ACC112 (cell line): ENCODE data around the gene ALG8.

Experiments used
- H2AFZ ChIP-seq: fragments of 200-600 bp; sonication (generic); one replicate; pipeline ENCODE4 v1.6.0; 2017; ENCODE audit warnings: antibody characterized with exemption, low read length; ENCODE audit not compliant: unreplicated experiment
- H3K27ac ChIP-seq: fragments of 200-600 bp; sonication (generic); 2 replicates; pipeline ENCODE4 v1.5.1; 2014; ENCODE audit warnings: low read depth, mild to moderate bottlenecking, antibody characterized with exemption, low read length, moderate library complexity
- H3K27me3 ChIP-seq: fragments of 200-600 bp; sonication (generic); 2 replicates; pipeline ENCODE4 v1.6.1; 2014; ENCODE audit warnings: mild to moderate bottlenecking, antibody characterized with exemption, low read length, moderate library complexity, mixed read lengths; ENCODE audit not compliant: insufficient read depth
- H3K36me3 ChIP-seq: fragments of 200-600 bp; sonication (generic); 2 replicates; pipeline ENCODE4 v1.6.1; 2016; ENCODE audit warnings: mild to moderate bottlenecking, antibody characterized with exemption, low read length, moderate library complexity, mixed read lengths; ENCODE audit not compliant: insufficient read depth
- H3K4me1 ChIP-seq: fragments of 200-600 bp; sonication (generic); one replicate; pipeline ENCODE4 v1.6.1; 2016; ENCODE audit warnings: low read length, mixed read lengths; ENCODE audit not compliant: insufficient read depth, unreplicated experiment, control insufficient read depth
- H3K4me3 ChIP-seq: fragments of 200-600 bp; sonication (generic); 2 replicates; pipeline ENCODE4 v1.5.1; 2014; ENCODE audit warnings: mild to moderate bottlenecking, low read depth, low read length
- H3K79me2 ChIP-seq: fragments of 200-600 bp; sonication (generic); one replicate; pipeline ENCODE4 v1.6.0; 2016; ENCODE audit warnings: low read length; ENCODE audit not compliant: control insufficient read depth, unreplicated experiment, insufficient read depth

The ALG8 gene

GRCh38 chr11:78138291-78138690 is 1.1 kb downstream of the ALG8 start:
- Histone ChIP-seq H3K36me3 (peaks cover 14% of the 10 kb centered on the region; the same call in 1 of the 2 replicates), H3K79me2 (peaks cover 42% of the 10 kb centered on the region), H3K4me1 (peaks cover 7% of the 10 kb centered on the region), H3K27me3 (no peaks in the 10 kb centered on the region), H3K27ac (no peak overlapping the region), H3K4me3 (peak overlapping the region; percentile 96), H2AFZ (no peak overlapping the region)

GRCh38 chr11:78132475-78132874 is 7.0 kb downstream of the ALG8 start:
- no peaks in the 10 kb centered on the region for H3K27me3 ChIP-seq
- peaks cover 12% of the 10 kb centered on the region; the same call in 1 of the 2 replicates for H3K36me3 ChIP-seq
- peaks cover 19% of the 10 kb centered on the region for H3K79me2 ChIP-seq
- H3K4me1 ChIP-seq = no peaks in the 10 kb centered on the region
- no peak overlapping the region for H3K27ac ChIP-seq
- H2AFZ ChIP-seq = no peak overlapping the region
- H3K4me3 ChIP-seq = no peak overlapping the region

- no peaks in the 10 kb centered on the region for H3K27me3 ChIP-seq
- H3K4me1 ChIP-seq = no peaks in the 10 kb centered on the region
- peaks cover 14% of the 10 kb centered on the region for H3K79me2 ChIP-seq
Measured at GRCh38 chr11:78131956-78132355, 7.5 kb downstream of the ALG8 start.

DNA sequence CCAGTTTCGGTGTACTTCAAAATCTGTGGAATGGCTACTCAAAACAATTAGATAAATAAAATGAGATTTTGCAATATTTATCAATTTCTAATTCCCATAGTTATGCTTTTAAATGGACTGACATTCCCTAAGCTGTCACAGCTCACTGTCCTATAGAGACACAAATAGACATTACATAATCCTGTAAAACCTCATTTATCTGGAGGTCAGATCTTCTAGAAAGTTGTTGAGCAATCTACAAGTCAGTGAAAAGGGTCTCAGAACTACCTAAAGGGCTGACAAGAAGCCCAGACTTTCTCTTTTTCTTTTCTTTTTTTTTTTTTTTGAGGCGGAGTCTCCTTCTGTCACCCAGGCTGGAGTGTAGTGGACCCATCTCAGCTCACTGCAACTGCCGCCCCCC is 12.0 kb downstream of the ALG8 start:
- Histone ChIP-seq H3K36me3 (peaks cover 7% of the 10 kb centered on the region; the same call in 1 of the 2 replicates), H3K27me3 (no peaks in the 10 kb centered on the region), H3K79me2 (peaks cover 8% of the 10 kb centered on the region)

More at GRCh38 chr11:78131956-78132355, 7.5 kb downstream of the ALG8 start:
- Histone ChIP-seq H2AFZ (no peak overlapping the region), H3K4me3 (no peak overlapping the region), H3K27ac (no peak overlapping the region), H3K36me3 (peaks cover 8% of the 10 kb centered on the region; the same call in 1 of the 2 replicates)

GRCh38 chr11:78112582-78113275 is 26.7 kb downstream of the ALG8 start:
- Histone ChIP-seq H3K27me3 (no peaks in the 10 kb centered on the region), H3K4me1 (no peaks in the 10 kb centered on the region), H2AFZ (no peak overlapping the region), H3K79me2 (no peaks in the 10 kb centered on the region), H3K27ac (no peak overlapping the region), H3K36me3 (peaks cover 20% of the 10 kb centered on the region; the same call in 1 of the 2 replicates), H3K4me3 (no peak overlapping the region)

More for the DNA sequence above, 12.0 kb downstream of the ALG8 start:
- Histone ChIP-seq H3K27ac (no peak overlapping the region), H3K4me1 (no peaks in the 10 kb centered on the region), H2AFZ (no peak overlapping the region), H3K4me3 (no peak overlapping the region)

- Histone ChIP-seq H3K4me3 (no peak overlapping the region), H3K4me1 (no peaks in the 10 kb centered on the region), H3K79me2 (no peaks in the 10 kb centered on the region), H3K27ac (no peak overlapping the region), H2AFZ (no peak overlapping the region), H3K36me3 (peaks cover 23% of the 10 kb centered on the region; the same call in 1 of the 2 replicates), H3K27me3 (no peaks in the 10 kb centered on the region)
Measured at GRCh38 chr11:78111298-78111697, 28.1 kb downstream of the ALG8 start.

DNA sequence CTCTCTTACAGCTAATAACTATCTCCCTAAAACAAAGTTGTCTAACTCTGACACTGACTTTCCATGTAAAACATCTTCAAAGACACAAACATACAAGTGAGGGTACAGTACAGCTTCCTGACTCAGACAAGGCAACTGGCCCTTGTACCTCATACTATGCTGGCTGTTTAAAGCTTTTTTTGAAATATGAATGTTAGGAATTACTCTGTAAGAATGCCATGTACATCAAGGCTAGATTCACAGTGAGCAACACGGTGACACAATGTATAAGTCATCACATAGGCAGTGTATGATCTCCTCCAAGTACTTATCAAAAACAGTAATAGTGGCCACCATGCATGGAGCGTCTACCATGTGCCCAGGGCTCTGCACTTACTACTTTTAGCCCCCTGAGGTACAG is 28.6 kb downstream of the ALG8 start:
- Histone ChIP-seq H3K4me3 (no peak overlapping the region), H3K27ac (no peak overlapping the region), H3K36me3 (peaks cover 23% of the 10 kb centered on the region; the same call in 1 of the 2 replicates), H3K79me2 (no peaks in the 10 kb centered on the region), H3K27me3 (no peaks in the 10 kb centered on the region), H2AFZ (no peak overlapping the region), H3K4me1 (no peaks in the 10 kb centered on the region)

DNA sequence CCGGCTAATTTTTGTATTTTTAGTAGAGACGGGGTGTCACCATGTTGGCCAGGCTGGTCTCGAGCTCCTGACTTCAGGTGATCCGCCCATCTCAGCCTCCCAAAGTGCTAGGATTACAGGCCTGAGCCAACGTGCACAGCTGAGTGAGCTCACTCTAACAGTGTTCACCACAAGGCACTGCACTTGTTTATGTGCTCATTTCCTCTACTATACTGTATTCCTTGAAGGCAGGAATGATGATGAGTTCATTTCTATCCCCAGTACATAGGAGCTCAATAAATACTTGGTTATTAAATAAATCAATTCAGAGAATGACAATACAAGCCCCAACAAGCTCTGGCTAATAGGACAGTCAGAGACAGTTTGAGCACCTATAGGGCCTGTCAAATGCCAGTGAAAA is 29.1 kb downstream of the ALG8 start:
- H3K27me3 ChIP-seq = no peaks in the 10 kb centered on the region
- no peak overlapping the region for H3K4me3 ChIP-seq
- no peak overlapping the region for H3K27ac ChIP-seq
- no peaks in the 10 kb centered on the region for H3K4me1 ChIP-seq
- no peaks in the 10 kb centered on the region for H3K79me2 ChIP-seq
- peaks cover 23% of the 10 kb centered on the region; the same call in 1 of the 2 replicates for H3K36me3 ChIP-seq
- H2AFZ ChIP-seq = no peak overlapping the region

DNA sequence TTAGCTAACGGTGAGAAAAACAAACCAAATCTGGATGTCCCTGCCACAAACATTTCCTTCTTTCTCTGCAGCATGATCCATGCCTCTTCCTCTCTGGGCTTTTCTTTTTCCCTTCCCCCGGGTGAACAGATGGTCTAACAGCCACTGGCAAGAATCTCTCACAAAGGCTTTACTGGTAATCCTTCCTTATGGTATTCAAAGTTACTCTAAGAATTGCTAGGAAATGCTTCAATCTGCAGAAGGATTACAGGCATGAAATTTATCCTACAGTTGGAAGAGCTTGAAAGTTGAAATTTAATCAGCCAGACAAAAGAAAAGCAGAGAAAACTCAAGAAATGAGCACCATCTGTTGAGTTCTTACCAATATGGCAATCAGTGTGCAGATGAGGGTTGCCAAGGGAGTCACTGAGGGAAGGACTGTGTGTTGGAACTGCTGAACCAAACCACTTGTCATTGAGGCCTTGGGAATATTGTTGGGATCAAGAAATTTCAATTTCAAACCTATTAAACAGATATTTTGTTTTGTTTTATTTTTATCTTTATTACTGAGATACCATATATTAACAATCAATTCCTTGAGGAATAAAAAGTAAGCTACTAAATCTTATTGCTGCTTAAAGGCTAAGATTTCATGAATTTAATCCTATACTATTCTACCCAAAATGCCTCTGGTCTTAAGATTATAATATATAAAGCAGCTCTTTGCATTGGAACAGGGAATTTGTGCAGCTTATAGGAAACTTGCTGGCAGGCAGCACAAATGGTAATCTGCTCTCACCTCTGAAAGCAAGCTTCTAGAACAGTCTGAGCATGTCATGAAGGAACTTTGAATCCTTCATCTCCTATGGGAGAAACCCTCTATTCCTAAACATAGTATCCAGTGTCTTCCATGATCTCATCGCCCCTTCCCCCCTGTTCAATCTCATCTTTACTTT is 30.1 kb downstream of the ALG8 start:
- no peaks in the 10 kb centered on the region for H3K79me2 ChIP-seq
- peaks cover 23% of the 10 kb centered on the region; the same call in 1 of the 2 replicates for H3K36me3 ChIP-seq
- H3K4me3 ChIP-seq = no peak overlapping the region
- H3K27me3 ChIP-seq = no peaks in the 10 kb centered on the region
- no peaks in the 10 kb centered on the region for H3K4me1 ChIP-seq
- H2AFZ ChIP-seq = no peak overlapping the region
- no peak overlapping the region for H3K27ac ChIP-seq

DNA sequence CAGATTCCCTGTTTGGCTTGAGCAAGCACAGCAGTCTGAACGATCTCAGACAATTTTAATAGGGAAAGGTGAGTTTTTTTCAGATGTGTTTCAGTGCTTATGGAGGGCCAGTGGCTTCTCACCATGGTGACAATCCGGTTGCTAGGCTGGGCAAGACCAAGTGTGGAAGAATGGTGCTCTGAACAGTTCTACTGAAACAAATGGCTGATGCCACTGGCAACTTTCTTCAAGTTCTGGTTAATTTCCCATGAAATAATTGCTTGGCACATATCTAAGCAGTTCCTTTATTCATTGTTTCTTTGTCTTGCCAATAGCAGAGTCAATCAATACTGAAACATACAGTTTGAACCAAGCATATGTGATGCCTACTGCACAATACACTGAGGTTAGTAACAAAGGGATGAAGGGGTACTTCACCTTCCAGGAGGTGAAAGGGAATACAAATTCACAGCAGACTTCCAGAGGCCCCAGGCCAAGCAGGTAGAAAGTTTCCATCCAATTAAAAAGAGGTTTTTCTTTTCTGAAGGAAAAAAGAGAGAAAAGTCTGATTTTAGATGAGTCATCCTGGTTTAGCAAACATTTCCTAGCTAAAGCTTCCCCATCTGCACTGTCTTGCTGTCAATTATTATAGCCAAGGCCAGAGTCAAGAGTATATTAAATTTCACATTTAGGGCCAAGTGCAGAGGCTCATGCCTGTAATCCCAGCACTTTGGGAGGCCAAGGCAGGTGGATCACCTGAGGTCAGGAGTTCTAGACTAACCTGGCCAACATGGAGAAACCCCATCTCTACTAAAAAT is 38.6 kb downstream of the ALG8 start:
- Histone ChIP-seq H3K4me1 (no peaks in the 10 kb centered on the region), H3K4me3 (no peak overlapping the region), H3K79me2 (no peaks in the 10 kb centered on the region), H3K27me3 (no peaks in the 10 kb centered on the region), H2AFZ (no peak overlapping the region), H3K36me3 (peaks cover 19% of the 10 kb centered on the region), H3K27ac (no peak overlapping the region)
